Chondrocyte (in vitro differentiated cells): ENCODE results near the gene RAD51C. TPM values are rescaled to one million over a fixed set of nuclear protein-coding genes. Genes with fewer than 3 reads are reported as not detected.
"Not testable (repeated sequence)": the region's sequence is repeated elsewhere in the genome, so short reads cannot be mapped to it uniquely, and the experiment has no call there.

ENCODE experiments used
- DNase-seq: peaks from one replicate; pipeline ENCODE4 v3.0.0; 2021; ENCODE audit warnings: mixed read lengths, low spot score
- H3K27ac Mint-ChIP-seq: one replicate; pipeline ENCODE4 v1.8.0; 2021; ENCODE audit warnings: mild to moderate bottlenecking, moderate library complexity, mixed read lengths; ENCODE audit not compliant: unreplicated experiment
- H3K27me3 Mint-ChIP-seq: 2 replicates; pipeline ENCODE4 v1.8.0; 2021; ENCODE audit warnings: low read depth, mixed read lengths
- H3K36me3 Mint-ChIP-seq: 2 replicates; pipeline ENCODE4 v1.8.0; 2021; ENCODE audit warnings: low read depth, mixed read lengths
- H3K4me1 Mint-ChIP-seq: 2 replicates; pipeline ENCODE4 v1.8.0; 2021; ENCODE audit warnings: low read depth, mild to moderate bottlenecking, mixed read lengths
- H3K4me3 Mint-ChIP-seq: one replicate; pipeline ENCODE4 v1.8.0; 2021; ENCODE audit warnings: mild to moderate bottlenecking, moderate library complexity, mixed read lengths; ENCODE audit not compliant: unreplicated experiment
- H3K9me3 Mint-ChIP-seq: 2 replicates; pipeline ENCODE4 v1.8.0; 2021; ENCODE audit warnings: low read depth, mixed read lengths
- CTCF ChIP-seq: fragments of 200-600 bp; sonication (generic); IDR thresholded peaks from 2 replicates; pipeline ENCODE4 v1.5.0; 2021; ENCODE audit warnings: antibody characterized with exemption, mild to moderate bottlenecking, moderate library complexity
- total RNA-seq: library from RNA; stranded (reverse); gene quantifications from 3 replicates; pipeline ENCODE4 v1.2.1, GENCODE V29; 2021

RAD51C gene
- total RNA-seq, 1 donor from 2014 or later, result 22.3 TPM

- Mint-ChIP-seq H3K27me3 (peaks cover 2% of the 10 kb centered on the region), H3K27ac (no peak overlapping the region), H3K4me1 (no peaks in the 10 kb centered on the region), H3K4me3 (no peak overlapping the region), H3K9me3 (no peaks in the 10 kb centered on the region), H3K36me3 (no peaks in the 10 kb centered on the region)
- DNase-seq, result no peak
- TF ChIP-seq CTCF, result no peak
Measured at GRCh38 chr17:58667934-58668597, 24.3 kb upstream of the RAD51C start.

- H3K36me3 Mint-ChIP-seq, result no peaks in the 10 kb centered on the region
- peaks cover 2% of the 10 kb centered on the region for H3K27me3 Mint-ChIP-seq
- no peak for TF ChIP-seq CTCF
- H3K27ac Mint-ChIP-seq, result no peak overlapping the region
- H3K9me3 Mint-ChIP-seq, result no peaks in the 10 kb centered on the region
- H3K4me3 Mint-ChIP-seq, result no peak overlapping the region
- H3K4me1 Mint-ChIP-seq, result no peaks in the 10 kb centered on the region
- no peak for DNase-seq
Measured at GRCh38 chr17:58668598-58668935, 23.8 kb upstream of the RAD51C start.

GRCh38 chr17:58669853-58670252 is 22.5 kb upstream of the RAD51C start:
- Mint-ChIP-seq H3K4me1 (no peaks in the 10 kb centered on the region), H3K36me3 (no peaks in the 10 kb centered on the region), H3K4me3 (no peak overlapping the region), H3K27ac (no peak overlapping the region), H3K27me3 (peaks cover 2% of the 10 kb centered on the region), H3K9me3 (no peaks in the 10 kb centered on the region)
- peak; percentile 38 for DNase-seq
- TF ChIP-seq CTCF, result no peak

- H3K9me3 Mint-ChIP-seq, result no peaks in the 10 kb centered on the region
- H3K36me3 Mint-ChIP-seq, result no peaks in the 10 kb centered on the region
- peaks cover 2% of the 10 kb centered on the region for H3K27me3 Mint-ChIP-seq
- no peaks in the 10 kb centered on the region for H3K4me1 Mint-ChIP-seq
- H3K27ac Mint-ChIP-seq, result no peak overlapping the region
- no peak for TF ChIP-seq CTCF
- no peak overlapping the region for H3K4me3 Mint-ChIP-seq
- DNase-seq, result peak; percentile 17
Measured at GRCh38 chr17:58671969-58672368, 20.4 kb upstream of the RAD51C start.

- TF ChIP-seq CTCF, result no peak
Measured at GRCh38 chr17:58677194-58677880, 15.1 kb upstream of the RAD51C start.

GRCh38 chr17:58678287-58678686 is 14.1 kb upstream of the RAD51C start:
- H3K27ac Mint-ChIP-seq, H3K27me3 Mint-ChIP-seq, H3K36me3 Mint-ChIP-seq, H3K4me3 Mint-ChIP-seq, DNase-seq, H3K9me3 Mint-ChIP-seq: not testable (repeated sequence)
- peaks cover 13% of the 10 kb centered on the region for H3K4me1 Mint-ChIP-seq

More at GRCh38 chr17:58677194-58677880, 15.1 kb upstream of the RAD51C start:
- DNase-seq, result no peak
- H3K27ac Mint-ChIP-seq, result no peak overlapping the region
- no peak overlapping the region for H3K4me3 Mint-ChIP-seq
- H3K4me1 Mint-ChIP-seq, result peaks cover 13% of the 10 kb centered on the region
- H3K27me3 Mint-ChIP-seq, result no peaks in the 10 kb centered on the region
- no peaks in the 10 kb centered on the region for H3K36me3 Mint-ChIP-seq
- H3K9me3 Mint-ChIP-seq, result no peaks in the 10 kb centered on the region
